OCI-LY7 (cell line): ENCODE measurements around the gene SOAT2. TPM values are rescaled to one million over a fixed set of nuclear protein-coding genes. Genes with fewer than 3 reads are reported as not detected.

Experiments used
- BruUV-seq: library from RNA; stranded (reverse); fragments of 400-500 nt; replicated peaks from 2 replicates; lab custom pipeline; 2021; lab: Mats Ljungman, UMichigan
- CTCF ChIA-PET: fragments of 300-600 bp; sonication (Branson Sonifier 250); formaldehyde crosslinking; loops from one replicate; lab custom pipeline; 2022; ENCODE audit warnings: antibody characterized with exemption; ENCODE audit not compliant: unreplicated experiment; lab: Charles Lee
- POLR2A ChIA-PET: fragments of 300-600 bp; sonication (Branson Sonifier 250); formaldehyde crosslinking; loops from one replicate; lab custom pipeline; 2022; ENCODE audit warnings: antibody characterized with exemption; lab: Charles Lee
- DNase-seq: peaks from one replicate; pipeline ENCODE4 v3.0.0-alpha.2; 2015; ENCODE audit warnings: low spot score
- H2AFZ ChIP-seq: fragments of 200-600 bp; sonication (generic), shearing (Covaris generic); 2 replicates; pipeline ENCODE4 v1.6.1; 2014; ENCODE audit warnings: mild to moderate bottlenecking, antibody characterized with exemption, low read length, moderate library complexity
- H3K27ac ChIP-seq: fragments of 200-600 bp; sonication (generic); 2 replicates; pipeline ENCODE4 v1.5.1; 2014; ENCODE audit warnings: mixed run types, low read depth, mild to moderate bottlenecking, moderate library complexity, low read length, inconsistent platforms; ENCODE audit not compliant: poor library complexity, severe bottlenecking
- H3K36me3 ChIP-seq: fragments of 200-600 bp; sonication (generic); 2 replicates; pipeline ENCODE4 v1.6.1; 2014; ENCODE audit warnings: mild to moderate bottlenecking, antibody characterized with exemption, low read length, moderate library complexity, mixed read lengths; ENCODE audit not compliant: insufficient read depth
- H3K4me1 ChIP-seq: fragments of 200-600 bp; sonication (generic); 2 replicates; pipeline ENCODE4 v1.5.1; 2014; ENCODE audit warnings: mild to moderate bottlenecking, low read length; ENCODE audit not compliant: insufficient read depth, poor library complexity, severe bottlenecking
- H3K4me2 ChIP-seq: fragments of 200-600 bp; sonication (generic); 2 replicates; pipeline ENCODE4 v1.6.1; 2014; ENCODE audit warnings: mild to moderate bottlenecking, low read length
- H3K4me3 ChIP-seq: fragments of 200-600 bp; sonication (generic); 2 replicates; pipeline ENCODE4 v1.5.1; 2014; ENCODE audit warnings: mild to moderate bottlenecking, low read depth, low read length; ENCODE audit not compliant: poor library complexity, severe bottlenecking
- H3K79me2 ChIP-seq: fragments of 200-600 bp; sonication (generic); 2 replicates; pipeline ENCODE4 v1.6.1; 2016; ENCODE audit warnings: low read depth, mild to moderate bottlenecking, low read length, moderate library complexity, mixed read lengths; ENCODE audit not compliant: insufficient read depth
- H3K9me2 ChIP-seq: fragments of 200-600 bp; sonication (generic); 2 replicates; pipeline ENCODE4 v1.6.1; 2016; ENCODE audit warnings: mild to moderate bottlenecking, low read length, mixed read lengths; ENCODE audit not compliant: insufficient read depth
- H3K9me3 ChIP-seq: fragments of 200-600 bp; sonication (generic); 2 replicates; pipeline ENCODE4 v1.6.1; 2014; ENCODE audit warnings: mild to moderate bottlenecking, mixed run types, low read length, mixed read lengths
- H4K20me1 ChIP-seq: fragments of 200-600 bp; sonication (generic); 2 replicates; pipeline ENCODE4 v1.6.1; 2014; ENCODE audit warnings: mild to moderate bottlenecking, antibody characterized with exemption, low read length, moderate library complexity, mixed read lengths; ENCODE audit not compliant: insufficient read depth
- EZH2phosphoT487 ChIP-seq: fragments of 200-600 bp; sonication (generic); IDR thresholded peaks from 2 replicates; pipeline ENCODE4 v1.6.1; 2018; ENCODE audit warnings: low read depth, borderline replicate concordance, mild to moderate bottlenecking, mixed run types, antibody characterized with exemption, low read length, moderate library complexity, mixed read lengths
- intact Hi-C: fragments of 100-400 bp; cut with micrococcal nuclease; formaldehyde crosslinking; loops from one replicate; pipeline ENCODE4 v1.10.0; 2022; ENCODE audit not compliant: unreplicated experiment
- total RNA-seq, 2 experiments: library from RNA; depleted of rRNA in 1 of 2; stranded (reverse); fragments of >200 nt in 1 of 2; shearing (Covaris generic) in 1 of 2; gene quantifications; 2 replicates each; pipeline ENCODE4 v1.2.3, GENCODE V29; 2014 to 2022
- TF ChIP-seq, protein P1 (sequence below): fragments of 200-600 bp; sonication (generic); conservative IDR thresholded peaks from 2 replicates; pipeline ENCODE4 v1.5.1; 2014; ENCODE audit warnings: mild to moderate bottlenecking, antibody characterized with exemption, low read length, moderate library complexity, mixed read lengths

The SOAT2 gene
- total RNA-seq, 2 experiments from 2014 or later = 0.06 to 1.8 TPM

DNA sequence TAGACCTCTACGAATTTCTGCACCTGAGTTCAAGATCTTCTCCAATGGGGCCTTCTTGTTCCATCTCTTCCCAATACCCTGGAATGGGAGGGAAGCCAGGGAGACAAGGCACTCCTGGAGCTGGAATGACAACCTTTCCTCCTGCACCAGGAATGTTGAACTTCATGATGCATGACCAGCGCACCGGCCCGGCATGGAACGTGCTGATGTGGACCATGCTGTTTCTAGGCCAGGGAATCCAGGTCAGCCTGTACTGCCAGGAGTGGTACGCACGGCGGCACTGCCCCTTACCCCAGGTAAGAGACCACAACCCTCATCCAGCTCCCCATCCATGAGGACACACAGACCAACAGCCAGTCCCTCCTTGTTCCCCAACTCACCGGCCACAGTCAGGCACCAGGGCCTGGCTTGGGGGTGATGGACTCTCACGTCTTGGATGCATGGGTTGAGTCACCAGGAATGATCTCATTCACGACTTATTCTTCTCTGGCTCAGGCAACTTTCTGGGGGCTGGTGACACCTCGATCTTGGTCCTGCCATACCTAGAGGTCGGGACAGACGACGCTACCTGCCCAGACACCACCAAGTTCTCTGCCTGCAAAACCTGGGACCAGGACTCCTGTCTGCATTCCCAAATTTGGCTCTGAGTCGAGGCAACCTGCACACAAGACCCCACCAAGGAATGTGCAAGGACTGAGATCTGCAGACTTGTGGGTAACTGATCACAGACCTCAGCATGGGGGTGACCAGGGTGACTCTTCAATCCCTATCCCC, 20.5 kb downstream of the SOAT2 start:
- intact Hi-C loops = no loop called here
- Histone ChIP-seq H3K9me2 (no peaks in the 10 kb centered on the region), H3K36me3 (no peaks in the 10 kb centered on the region), H3K4me2 (no peak overlapping the region), H3K9me3 (no peaks in the 10 kb centered on the region), H3K79me2 (no peaks in the 10 kb centered on the region), H3K4me1 (no peaks in the 10 kb centered on the region), H4K20me1 (no peaks in the 10 kb centered on the region), H3K4me3 (no peak overlapping the region), H3K27ac (no peak overlapping the region), H2AFZ (no peak overlapping the region)
- BruUV-seq = no TSS peak
- DNase-seq = no peak
- ChIA-PET CTCF (no interaction called here), POLR2A (no interaction called here)
- TF ChIP-seq, protein P1, sequence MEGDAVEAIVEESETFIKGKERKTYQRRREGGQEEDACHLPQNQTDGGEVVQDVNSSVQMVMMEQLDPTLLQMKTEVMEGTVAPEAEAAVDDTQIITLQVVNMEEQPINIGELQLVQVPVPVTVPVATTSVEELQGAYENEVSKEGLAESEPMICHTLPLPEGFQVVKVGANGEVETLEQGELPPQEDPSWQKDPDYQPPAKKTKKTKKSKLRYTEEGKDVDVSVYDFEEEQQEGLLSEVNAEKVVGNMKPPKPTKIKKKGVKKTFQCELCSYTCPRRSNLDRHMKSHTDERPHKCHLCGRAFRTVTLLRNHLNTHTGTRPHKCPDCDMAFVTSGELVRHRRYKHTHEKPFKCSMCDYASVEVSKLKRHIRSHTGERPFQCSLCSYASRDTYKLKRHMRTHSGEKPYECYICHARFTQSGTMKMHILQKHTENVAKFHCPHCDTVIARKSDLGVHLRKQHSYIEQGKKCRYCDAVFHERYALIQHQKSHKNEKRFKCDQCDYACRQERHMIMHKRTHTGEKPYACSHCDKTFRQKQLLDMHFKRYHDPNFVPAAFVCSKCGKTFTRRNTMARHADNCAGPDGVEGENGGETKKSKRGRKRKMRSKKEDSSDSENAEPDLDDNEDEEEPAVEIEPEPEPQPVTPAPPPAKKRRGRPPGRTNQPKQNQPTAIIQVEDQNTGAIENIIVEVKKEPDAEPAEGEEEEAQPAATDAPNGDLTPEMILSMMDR = no peak
- TF ChIP-seq EZH2phosphoT487 = no peak

DNA sequence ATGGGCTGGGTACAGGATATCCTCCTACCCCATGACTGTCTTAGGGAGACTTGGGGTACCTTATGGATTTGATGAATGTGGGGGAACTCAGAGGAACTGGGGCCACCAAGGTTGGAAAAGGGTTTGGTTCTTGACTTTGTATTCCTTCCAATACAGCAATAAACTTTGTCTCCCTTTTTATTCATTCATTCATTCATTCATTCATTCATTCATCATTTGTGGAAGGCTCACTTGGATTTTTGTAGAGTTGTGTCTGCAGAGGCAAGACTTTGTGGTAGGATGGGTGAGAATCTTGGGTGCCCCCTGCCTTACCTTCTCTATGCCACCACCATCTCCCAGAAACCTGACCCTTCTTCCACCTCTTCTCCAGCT, 21.1 kb downstream of the SOAT2 start:
- Histone ChIP-seq H3K4me1 (no peaks in the 10 kb centered on the region), H4K20me1 (no peaks in the 10 kb centered on the region), H3K79me2 (no peaks in the 10 kb centered on the region), H3K36me3 (no peaks in the 10 kb centered on the region), H3K4me2 (no peak overlapping the region), H3K4me3 (no peak overlapping the region), H2AFZ (no peak overlapping the region), H3K9me2 (no peaks in the 10 kb centered on the region), H3K27ac (no peak overlapping the region), H3K9me3 (no peaks in the 10 kb centered on the region)
- ChIA-PET CTCF (no interaction called here), POLR2A (no interaction called here)
- no TSS peak for BruUV-seq
- TF ChIP-seq, protein P1 = no peak
- TF ChIP-seq EZH2phosphoT487 = no peak
- intact Hi-C loops = no loop called here
- no peak for DNase-seq

DNA sequence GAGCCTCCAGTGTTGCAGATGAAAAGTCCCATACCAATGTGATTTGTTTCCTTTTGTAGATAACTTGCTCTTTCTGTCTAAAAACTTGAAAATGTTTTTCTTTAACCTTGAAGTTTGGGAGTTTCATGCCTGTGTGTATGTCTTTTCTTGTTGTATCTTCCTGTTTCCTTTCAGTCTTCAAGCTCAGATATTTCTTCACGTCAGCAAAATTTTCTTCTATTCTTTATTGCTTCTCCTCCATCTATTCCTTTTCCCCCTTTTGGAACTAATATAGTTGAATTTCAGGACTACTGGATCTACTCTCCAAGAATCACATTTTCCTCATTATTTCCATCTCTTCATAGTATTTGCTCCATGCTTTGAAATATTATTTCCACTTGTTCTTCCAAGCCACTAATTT, 23.9 kb downstream of the SOAT2 start:
- Histone ChIP-seq H3K4me1 (no peaks in the 10 kb centered on the region), H4K20me1 (no peaks in the 10 kb centered on the region), H3K9me2 (no peaks in the 10 kb centered on the region), H2AFZ (no peak overlapping the region), H3K27ac (no peak overlapping the region), H3K4me3 (no peak overlapping the region), H3K4me2 (no peak overlapping the region), H3K36me3 (no peaks in the 10 kb centered on the region), H3K79me2 (no peaks in the 10 kb centered on the region), H3K9me3 (no peaks in the 10 kb centered on the region)
- BruUV-seq = no TSS peak
- intact Hi-C loops = no loop called here
- ChIA-PET CTCF (no interaction called here), POLR2A (no interaction called here)
- no peak for DNase-seq
- no peak for TF ChIP-seq EZH2phosphoT487
- TF ChIP-seq, protein P1 = no peak
